Erythroblast (primary cell): ENCODE measurements around the gene USF2.

Source experiments
- DNase-seq, 2 experiments: peaks; one replicate each; lab custom pipeline; 2025; lab: John Stamatoyannopoulos, UW
- GATA1 ChIP-seq: IDR thresholded peaks from 2 replicates; pipeline ENCODE4 v1.6.1; 2011; ENCODE audit warnings: low read depth, mild to moderate bottlenecking, control low read depth, low read length, moderate library complexity
- POLR2A ChIP-seq: IDR thresholded peaks from 2 replicates; pipeline ENCODE4 v1.6.1; 2011; ENCODE audit warnings: mild to moderate bottlenecking, low read length

Gene USF2

GRCh38 chr19:35249848-35250711, 18.7 kb upstream of the USF2 start:
- TF ChIP-seq GATA1 (no peak), POLR2A (no peak)
- no peak for DNase-seq

- TF ChIP-seq GATA1, result no peak
- TF ChIP-seq POLR2A, result no peak
Measured at GRCh38 chr19:35251456-35251855, 17.3 kb upstream of the USF2 start.

GRCh38 chr19:35253316-35254286, 15.2 kb upstream of the USF2 start:
- DNase-seq, result no peak
- TF ChIP-seq GATA1, result no peak
- no peak for TF ChIP-seq POLR2A

More at GRCh38 chr19:35251456-35251855, 17.3 kb upstream of the USF2 start:
- DNase-seq, result no peak

- TF ChIP-seq GATA1, result no peak
- TF ChIP-seq POLR2A, result no peak
- no peak for DNase-seq
Measured at GRCh38 chr19:35254341-35255297, 14.1 kb upstream of the USF2 start.

GRCh38 chr19:35256566-35256965, 12.2 kb upstream of the USF2 start:
- TF ChIP-seq GATA1 (no peak), POLR2A (no peak)
- DNase-seq, result no peak

GRCh38 chr19:35257113-35257461, 11.7 kb upstream of the USF2 start:
- TF ChIP-seq POLR2A (no peak), GATA1 (no peak)

GRCh38 chr19:35260694-35261304, 8.0 kb upstream of the USF2 start:
- no peak for TF ChIP-seq GATA1
- no peak for TF ChIP-seq POLR2A
- no peak for DNase-seq

More at GRCh38 chr19:35257113-35257461, 11.7 kb upstream of the USF2 start:
- DNase-seq, result no peak

GRCh38 chr19:35261356-35262100, 7.2 kb upstream of the USF2 start:
- no peak for TF ChIP-seq POLR2A
- no peak for TF ChIP-seq GATA1
- no peak for DNase-seq

GRCh38 chr19:35262101-35262761, 6.5 kb upstream of the USF2 start:
- TF ChIP-seq GATA1 (no peak), POLR2A (peak; percentile 3)
- DNase-seq, result no peak

- peak; percentile 49 for TF ChIP-seq POLR2A
- TF ChIP-seq GATA1, result no peak
Measured at GRCh38 chr19:35264268-35265125, 4.3 kb upstream of the USF2 start.

More at GRCh38 chr19:35264268-35265125, 4.3 kb upstream of the USF2 start:
- no peak for DNase-seq
